Stimulated activated memory B cell treated with anti-CD40 and anti-IgM and Interleukin-4, amounts not matched to agents 10 μg/mL and 1 μg/mL and 100 μg/mL, for 72 hours (primary cell): Measurements from ENCODE around the gene SDHB.

Source experiments
- ATAC-seq: fragments of 150-1000 bp; cut with Tn5 transposase; 2 replicates; pipeline ENCODE4 v1.10.0; 2021
- H3K27ac Mint-ChIP-seq: one replicate; pipeline ENCODE4 v1.8.0; 2022; ENCODE audit warnings: mild to moderate bottlenecking, mixed read lengths
- H3K27me3 Mint-ChIP-seq: one replicate; pipeline ENCODE4 v1.8.0; 2022; ENCODE audit warnings: mixed read lengths
- H3K36me3 Mint-ChIP-seq: one replicate; pipeline ENCODE4 v1.8.0; 2022; ENCODE audit warnings: mixed read lengths
- H3K4me1 Mint-ChIP-seq: one replicate; pipeline ENCODE4 v1.8.0; 2022; ENCODE audit warnings: mixed read lengths
- H3K4me3 Mint-ChIP-seq: one replicate; pipeline ENCODE4 v1.8.0; 2022; ENCODE audit warnings: mild to moderate bottlenecking, moderate library complexity, mixed read lengths
- H3K9me3 Mint-ChIP-seq: one replicate; pipeline ENCODE4 v1.8.0; 2022; ENCODE audit warnings: mixed read lengths

SDHB gene

DNA sequence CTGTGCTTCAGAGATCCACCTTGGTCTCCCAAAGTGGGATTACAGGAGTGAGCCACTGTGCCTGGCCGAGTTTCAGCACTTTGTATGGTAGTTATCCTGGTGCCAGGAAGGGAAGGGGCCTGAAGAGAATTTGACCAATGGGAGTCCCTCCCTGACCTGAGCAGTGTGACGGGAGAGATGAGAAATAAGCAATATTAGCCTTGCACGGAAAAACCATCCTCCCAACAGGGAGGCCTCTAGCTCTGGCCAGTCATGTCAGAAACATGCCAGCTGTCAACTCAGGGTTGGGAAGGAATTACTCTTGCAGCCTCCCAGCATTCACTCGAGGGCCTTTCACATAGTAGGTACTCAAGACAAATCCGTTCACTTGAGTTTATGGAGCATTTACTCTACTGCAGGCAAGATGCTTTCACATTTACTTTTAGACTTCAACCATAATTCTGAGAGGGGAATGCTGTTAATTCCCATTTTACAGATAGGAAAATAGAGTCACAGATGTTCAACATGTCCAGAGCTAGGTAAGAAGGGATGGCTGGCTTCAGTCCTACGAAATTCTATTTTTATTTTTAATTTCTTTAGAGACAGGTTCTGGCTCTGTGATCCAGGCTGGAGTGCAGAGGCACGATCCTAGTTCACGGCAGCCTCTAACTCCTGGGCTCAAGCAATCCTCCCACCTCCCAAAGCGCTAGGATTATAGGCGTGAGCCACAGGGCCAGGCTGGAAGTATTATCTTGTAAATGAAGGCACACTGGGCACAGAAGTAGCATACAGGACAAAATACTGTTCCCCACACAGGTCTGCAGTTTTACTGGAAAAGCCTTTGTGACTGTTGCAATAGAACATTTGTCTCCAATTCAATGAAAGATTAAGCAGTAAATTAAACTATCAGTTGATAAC, 38.9 kb downstream of the SDHB start:
- Mint-ChIP-seq H3K27me3 (no peaks in the 10 kb centered on the region), H3K4me3 (no peak overlapping the region), H3K36me3 (peaks cover 8% of the 10 kb centered on the region), H3K9me3 (no peaks in the 10 kb centered on the region), H3K27ac (no peak overlapping the region), H3K4me1 (peaks cover 44% of the 10 kb centered on the region)
- no peak for ATAC-seq

DNA sequence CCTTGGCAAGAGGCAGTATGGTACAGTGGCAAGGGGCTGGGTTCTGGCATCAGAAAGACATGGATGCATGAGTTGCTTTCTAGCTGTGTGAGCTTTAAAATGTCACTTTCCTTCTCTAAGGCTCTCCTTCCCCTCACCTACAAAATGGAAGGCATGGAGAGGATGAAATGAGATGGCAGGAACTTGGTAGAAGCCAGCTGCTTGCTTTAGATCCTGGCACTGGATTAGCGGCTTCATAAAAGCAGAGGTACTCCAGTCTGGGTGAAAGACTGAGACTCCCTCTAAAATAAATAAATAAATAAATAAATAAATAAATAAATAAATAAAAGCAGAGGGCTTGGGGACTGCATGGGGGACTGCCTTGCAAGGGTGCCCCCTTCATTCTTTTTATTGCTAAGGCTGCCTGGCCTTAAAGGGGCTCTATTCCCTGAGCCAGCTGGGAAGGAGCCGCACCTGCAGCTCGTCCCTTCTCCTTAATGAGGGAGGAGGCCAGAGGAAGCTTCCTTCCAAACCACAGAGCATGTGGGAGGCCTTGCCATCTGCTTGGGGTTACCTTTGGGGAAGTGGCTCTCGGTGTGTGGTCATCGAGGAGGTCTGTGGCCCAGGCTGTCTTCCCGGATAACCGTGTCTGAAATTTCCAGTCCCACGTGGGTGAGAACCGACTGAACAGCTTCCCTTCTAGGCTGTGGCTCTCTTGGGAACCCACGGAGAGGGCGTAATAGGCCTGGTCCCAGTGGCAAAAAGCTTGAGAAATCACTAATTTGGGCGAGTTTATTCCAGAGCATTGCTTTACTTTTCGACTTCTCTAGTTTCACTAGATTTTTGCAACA, 40.1 kb downstream of the SDHB start:
- Mint-ChIP-seq H3K27ac (no peak overlapping the region), H3K36me3 (no peaks in the 10 kb centered on the region), H3K27me3 (no peaks in the 10 kb centered on the region), H3K4me3 (no peak overlapping the region), H3K4me1 (peaks cover 38% of the 10 kb centered on the region), H3K9me3 (no peaks in the 10 kb centered on the region)
- ATAC-seq: no peak

DNA sequence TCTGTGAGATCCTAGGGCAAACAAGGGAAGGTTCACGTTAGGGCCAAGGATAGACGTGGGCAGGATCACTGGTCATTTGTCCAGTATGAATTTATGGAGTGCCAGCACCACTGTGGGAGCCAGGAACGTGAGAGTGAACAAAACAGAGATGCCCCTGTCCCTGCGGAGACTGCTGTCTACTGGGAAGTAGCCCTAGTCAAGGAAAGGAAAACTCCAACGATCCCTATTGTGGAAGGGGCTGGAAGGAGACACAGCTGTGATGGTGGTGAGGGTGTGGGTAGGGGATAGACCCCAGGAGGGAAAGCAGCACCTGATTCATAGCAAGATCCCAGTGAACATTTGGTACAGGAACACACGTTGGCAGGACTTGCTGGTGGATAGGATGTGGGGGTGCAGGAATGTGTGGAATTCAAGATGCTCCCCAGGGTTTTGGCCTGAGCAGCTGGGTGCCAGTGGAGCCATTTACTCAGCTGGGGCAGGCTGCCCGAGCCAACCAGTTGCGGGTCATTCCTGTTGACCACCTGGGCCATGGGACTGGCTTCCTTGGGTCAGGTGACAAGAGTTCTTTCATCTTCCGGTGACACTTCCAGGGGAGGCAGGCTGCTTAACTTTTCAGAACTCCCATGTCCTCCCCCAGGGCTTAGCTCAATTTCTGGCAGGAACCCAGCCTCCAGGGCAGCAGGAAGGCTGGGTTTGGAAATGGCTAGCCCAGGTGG, 40.9 kb downstream of the SDHB start:
- Mint-ChIP-seq H3K4me3 (no peak overlapping the region), H3K27ac (no peak overlapping the region), H3K36me3 (no peaks in the 10 kb centered on the region), H3K9me3 (no peaks in the 10 kb centered on the region), H3K27me3 (no peaks in the 10 kb centered on the region), H3K4me1 (peaks cover 38% of the 10 kb centered on the region)
- no peak for ATAC-seq

DNA sequence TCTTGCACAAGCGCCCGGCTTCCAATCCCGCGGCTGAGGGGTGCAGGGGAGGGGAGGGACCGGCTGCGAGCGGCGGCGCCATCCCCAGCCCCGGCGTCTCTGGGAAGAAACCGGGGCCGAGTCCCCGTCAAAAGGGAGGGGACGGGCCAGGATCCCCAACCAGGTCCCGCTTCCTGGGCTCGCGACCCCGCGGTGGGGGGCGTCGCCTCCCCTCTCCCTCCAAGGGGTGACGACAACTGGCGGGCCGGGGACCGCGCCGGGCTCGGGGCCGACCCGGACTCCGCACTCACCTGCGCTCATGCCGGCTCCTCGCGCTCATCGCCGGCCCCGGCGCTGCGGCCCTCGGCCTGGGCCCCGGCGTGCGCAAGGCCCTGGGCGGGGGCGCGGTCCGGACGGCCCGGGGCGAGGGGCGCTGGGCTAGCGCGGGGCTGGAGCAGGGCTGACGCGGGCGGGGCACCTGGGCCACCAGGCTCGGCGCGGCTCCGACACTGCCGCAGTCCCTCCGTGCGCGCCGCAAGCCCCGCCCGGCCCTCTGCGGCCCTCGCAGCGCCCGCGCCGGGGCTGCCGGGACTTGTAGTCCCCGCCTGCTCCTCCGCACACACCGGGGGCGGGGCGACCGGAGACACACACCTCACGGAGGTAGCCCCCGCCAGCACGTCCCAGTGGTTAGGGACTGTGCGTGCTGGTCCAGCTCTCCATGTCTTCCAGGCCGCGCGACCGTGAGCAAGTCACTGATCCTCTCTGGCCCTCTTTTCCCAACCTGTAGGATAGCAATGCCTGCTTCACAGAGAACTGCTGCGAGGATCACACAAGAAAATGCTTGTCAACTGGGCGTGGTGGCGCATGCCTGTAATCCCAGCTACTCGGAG, 42.2 kb downstream of the SDHB start, which contains the start of gene ATP13A2:
TSS of gene ATP13A2 (minus strand) at position 490 of the 869 bp plus-strand sequence. CDS start at position 300, 190 bp downstream.
- Mint-ChIP-seq H3K36me3 (no peaks in the 10 kb centered on the region), H3K4me1 (peaks cover 38% of the 10 kb centered on the region), H3K27me3 (no peaks in the 10 kb centered on the region), H3K27ac (peak within 1 kb of the TSS; percentile 32), H3K4me3 (peak within 1 kb of the TSS; percentile 78), H3K9me3 (no peaks in the 10 kb centered on the region)
- ATAC-seq: peak; percentile 99

- H3K4me1 Mint-ChIP-seq: peaks cover 38% of the 10 kb centered on the region
- H3K27me3 Mint-ChIP-seq: no peaks in the 10 kb centered on the region
- H3K27ac Mint-ChIP-seq: peak overlapping the region; percentile 32
- no peak for ATAC-seq
- H3K9me3 Mint-ChIP-seq: no peaks in the 10 kb centered on the region
- no peaks in the 10 kb centered on the region for H3K36me3 Mint-ChIP-seq
- peak overlapping the region; percentile 76 for H3K4me3 Mint-ChIP-seq
Measured at GRCh38 chr1:17011092-17011438, 42.8 kb downstream of the SDHB start.

- no peak overlapping the region for H3K4me3 Mint-ChIP-seq
Measured at GRCh38 chr1:17009706-17010105, 44.1 kb downstream of the SDHB start.

GRCh38 chr1:17008208-17008855, 45.5 kb downstream of the SDHB start:
- H3K36me3 Mint-ChIP-seq: peaks cover 18% of the 10 kb centered on the region
- H3K4me3 Mint-ChIP-seq: no peak overlapping the region
- no peaks in the 10 kb centered on the region for H3K27me3 Mint-ChIP-seq
- ATAC-seq: no peak
- no peak overlapping the region for H3K27ac Mint-ChIP-seq
- no peaks in the 10 kb centered on the region for H3K9me3 Mint-ChIP-seq
- peaks cover 30% of the 10 kb centered on the region for H3K4me1 Mint-ChIP-seq

More at GRCh38 chr1:17009706-17010105, 44.1 kb downstream of the SDHB start:
- no peak for ATAC-seq
- Mint-ChIP-seq H3K9me3 (no peaks in the 10 kb centered on the region), H3K27me3 (no peaks in the 10 kb centered on the region), H3K36me3 (peaks cover 8% of the 10 kb centered on the region), H3K4me1 (peaks cover 38% of the 10 kb centered on the region), H3K27ac (peak overlapping the region; percentile 32)

- H3K9me3 Mint-ChIP-seq: no peaks in the 10 kb centered on the region
- H3K27ac Mint-ChIP-seq: no peak overlapping the region
- ATAC-seq: no peak
- no peaks in the 10 kb centered on the region for H3K27me3 Mint-ChIP-seq
- peaks cover 26% of the 10 kb centered on the region for H3K36me3 Mint-ChIP-seq
- no peak overlapping the region for H3K4me3 Mint-ChIP-seq
- peaks cover 22% of the 10 kb centered on the region for H3K4me1 Mint-ChIP-seq
Measured at GRCh38 chr1:17007121-17007520, 46.7 kb downstream of the SDHB start.

- H3K27me3 Mint-ChIP-seq: no peaks in the 10 kb centered on the region
- H3K36me3 Mint-ChIP-seq: peaks cover 36% of the 10 kb centered on the region
- peaks cover 9% of the 10 kb centered on the region for H3K4me1 Mint-ChIP-seq
- H3K9me3 Mint-ChIP-seq: no peaks in the 10 kb centered on the region
- no peak overlapping the region for H3K27ac Mint-ChIP-seq
- H3K4me3 Mint-ChIP-seq: no peak overlapping the region
- no peak for ATAC-seq
Measured at GRCh38 chr1:17005365-17005740, 48.5 kb downstream of the SDHB start.

GRCh38 chr1:17004466-17005364, 49.1 kb downstream of the SDHB start:
- H3K27me3 Mint-ChIP-seq: no peaks in the 10 kb centered on the region
- H3K27ac Mint-ChIP-seq: no peak overlapping the region
- H3K9me3 Mint-ChIP-seq: no peaks in the 10 kb centered on the region
- no peak overlapping the region for H3K4me3 Mint-ChIP-seq
- peaks cover 3% of the 10 kb centered on the region for H3K4me1 Mint-ChIP-seq
- H3K36me3 Mint-ChIP-seq: peaks cover 42% of the 10 kb centered on the region
- ATAC-seq: no peak

GRCh38 chr1:17002524-17002902, 51.3 kb downstream of the SDHB start:
- H3K9me3 Mint-ChIP-seq: no peaks in the 10 kb centered on the region
- no peaks in the 10 kb centered on the region for H3K4me1 Mint-ChIP-seq
- H3K4me3 Mint-ChIP-seq: no peak overlapping the region
- peaks cover 59% of the 10 kb centered on the region for H3K36me3 Mint-ChIP-seq
- no peak for ATAC-seq
- H3K27me3 Mint-ChIP-seq: no peaks in the 10 kb centered on the region
- H3K27ac Mint-ChIP-seq: no peak overlapping the region

- no peaks in the 10 kb centered on the region for H3K27me3 Mint-ChIP-seq
- no peaks in the 10 kb centered on the region for H3K9me3 Mint-ChIP-seq
- H3K4me3 Mint-ChIP-seq: no peak overlapping the region
- H3K27ac Mint-ChIP-seq: no peak overlapping the region
- H3K36me3 Mint-ChIP-seq: peaks cover 59% of the 10 kb centered on the region
- H3K4me1 Mint-ChIP-seq: no peaks in the 10 kb centered on the region
- ATAC-seq: no peak
Measured at GRCh38 chr1:17001760-17002523, 51.9 kb downstream of the SDHB start.

DNA sequence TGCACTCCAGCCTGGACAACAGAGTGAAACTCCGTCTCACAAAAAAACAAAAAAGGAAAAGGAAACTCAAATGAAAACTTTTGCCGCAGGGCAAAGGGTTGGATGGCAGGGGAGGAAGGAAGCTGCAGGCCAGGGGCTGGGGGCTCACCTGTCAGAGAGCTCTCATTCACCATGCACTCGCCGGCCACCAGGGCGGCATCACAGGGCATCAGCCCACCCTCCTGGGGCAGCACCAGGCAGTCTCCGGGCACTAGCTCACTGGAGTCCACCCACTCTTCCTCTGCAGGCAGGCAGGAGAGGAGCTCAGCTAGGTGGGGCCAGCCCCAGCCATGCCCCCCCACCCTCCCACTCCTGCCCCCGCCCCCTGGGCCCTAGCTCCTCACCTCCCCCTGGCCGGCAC, 54.0 kb downstream of the SDHB start:
- H3K27ac Mint-ChIP-seq: no peak overlapping the region
- no peaks in the 10 kb centered on the region for H3K4me1 Mint-ChIP-seq
- H3K4me3 Mint-ChIP-seq: no peak overlapping the region
- H3K27me3 Mint-ChIP-seq: no peaks in the 10 kb centered on the region
- no peaks in the 10 kb centered on the region for H3K9me3 Mint-ChIP-seq
- H3K36me3 Mint-ChIP-seq: peaks cover 65% of the 10 kb centered on the region
- no peak for ATAC-seq
